HCT116 (cell line): ENCODE data around the gene METTL24. TPM values are rescaled to one million over a fixed set of nuclear protein-coding genes. Genes with fewer than 3 reads are reported as not detected.

Source experiments
- ATAC-seq: fragments of 200-7000 bp; cut with Tn5 transposase; 2 replicates; pipeline ENCODE4 v1.9.1; 2020; ENCODE audit warnings: mild to moderate bottlenecking, moderate library complexity
- BruUV-seq: library from RNA; stranded (reverse); fragments of 400-500 nt; replicated peaks from 2 replicates; lab custom pipeline; 2021; lab: Mats Ljungman, UMichigan
- CTCF ChIA-PET: fragments of 300-600 bp; sonication (Branson Sonifier 250); formaldehyde crosslinking; loops from one replicate; lab custom pipeline; 2021; ENCODE audit warnings: antibody characterized with exemption; lab: Charles Lee
- POLR2A ChIA-PET: fragments of 300-600, 350-600 bp; sonication (Branson Sonifier 250); formaldehyde crosslinking; loops from one replicate; lab custom pipeline; 2021; ENCODE audit warnings: antibody characterized with exemption; lab: Charles Lee
- RAD21 ChIA-PET, 2 experiments: fragments of 300-600 bp; sonication (Branson Sonifier 250); formaldehyde crosslinking; loops; one replicate each; lab custom pipeline; 2023; ENCODE audit warnings: low total read pairs in 2 of 2; ENCODE audit not compliant: uncharacterized antibody in 2 of 2, unreplicated experiment in 2 of 2, low non-redundant PET in 1 of 2; lab: Charles Lee
- DNase-seq: peaks from one replicate; pipeline ENCODE4 v3.0.0-alpha.2; 2010; ENCODE audit warnings: low read depth, low spot score
- H2AFZ ChIP-seq: fragments of 200-600 bp; shearing (Covaris generic), sonication (generic); 2 replicates; pipeline ENCODE4 v1.6.1; 2017; ENCODE audit warnings: low read depth, mixed run types, mixed read lengths, antibody characterized with exemption, low read length; ENCODE audit not compliant: poor library complexity, severe bottlenecking
- H3K27ac ChIP-seq: 2 replicates; pipeline ENCODE4 v1.5.1; 2012; ENCODE audit warnings: low read depth, low read length
- H3K27me3 ChIP-seq: fragments of 200-600 bp; sonication (generic); 2 replicates; pipeline ENCODE4 v1.6.1; 2016; ENCODE audit warnings: mixed run types, low read length, mixed read lengths; ENCODE audit not compliant: insufficient read depth
- H3K36me3 ChIP-seq, 2 experiments: fragments of 200-500 bp in 1 of 2; fragments of 200-600 bp in 1 of 2; sonication (Bioruptor generic) in 1 of 2; sonication (generic) in 1 of 2; 2 replicates each; pipeline versions ENCODE4 v1.5.1 to v1.6.1; 2014 to 2016; ENCODE audit warnings: low read length in 2 of 2, inconsistent platforms in 1 of 2, mixed read lengths in 1 of 2, mixed run types in 1 of 2; ENCODE audit not compliant: insufficient read depth in 2 of 2, control insufficient read depth in 1 of 2
- H3K4me1 ChIP-seq, 2 experiments: fragments of 200-600 bp in 1 of 2; sonication (generic) in 1 of 2; 2 replicates each; pipeline versions ENCODE4 v1.5.1 to v1.6.1; 2012 to 2017; ENCODE audit warnings: low read length in 2 of 2, inconsistent platforms in 1 of 2, mild to moderate bottlenecking in 1 of 2, mixed read lengths in 1 of 2, mixed run types in 1 of 2, moderate library complexity in 1 of 2; ENCODE audit not compliant: insufficient read depth in 2 of 2, control insufficient read depth in 1 of 2
- H3K4me2 ChIP-seq: fragments of 200-600 bp; sonication (generic); 2 replicates; pipeline ENCODE4 v1.6.1; 2017; ENCODE audit warnings: mixed run types, low read length, mixed read lengths
- H3K4me3 ChIP-seq, 2 experiments: fragments of 200-600 bp in 1 of 2; sonication (generic) in 1 of 2; replicated peaks in 1 of 2; 2 replicates each; pipeline ENCODE4 v1.5.1; 2011 to 2016; ENCODE audit warnings: low read length in 2 of 2, control low read depth in 1 of 2, low read depth in 1 of 2, mild to moderate bottlenecking in 1 of 2, mixed read lengths in 1 of 2, mixed run types in 1 of 2
- H3K79me2 ChIP-seq: fragments of 200-600 bp; sonication (generic); 2 replicates; pipeline ENCODE4 v1.6.1; 2017; ENCODE audit warnings: mild to moderate bottlenecking, mixed run types, low read length, moderate library complexity, mixed read lengths; ENCODE audit not compliant: insufficient read depth
- H3K9ac ChIP-seq: fragments of 200-600 bp; sonication (generic); 2 replicates; pipeline ENCODE4 v1.6.1; 2016; ENCODE audit warnings: low read length, mixed read lengths
- H3K9me2 ChIP-seq: fragments of 200-600 bp; sonication (generic), shearing (Covaris generic); 2 replicates; pipeline ENCODE4 v1.6.1; 2017; ENCODE audit warnings: mixed run types, mild to moderate bottlenecking, moderate library complexity; ENCODE audit not compliant: insufficient read depth
- H3K9me3 ChIP-seq, 2 experiments: fragments of 200-500 bp in 1 of 2; fragments of 200-600 bp in 1 of 2; sonication (Bioruptor generic) in 1 of 2; sonication (generic) in 1 of 2; 2 replicates each; pipeline ENCODE4 v1.6.1; 2014 to 2017; ENCODE audit warnings: low read length in 2 of 2, mixed read lengths in 2 of 2, inconsistent platforms in 1 of 2, low read depth in 1 of 2, mild to moderate bottlenecking in 1 of 2, mixed run types in 1 of 2, moderate library complexity in 1 of 2; ENCODE audit not compliant: control insufficient read depth in 1 of 2, insufficient read depth in 1 of 2
- H4K20me1 ChIP-seq: fragments of 200-600 bp; sonication (generic), shearing (Covaris generic); 2 replicates; pipeline ENCODE4 v1.6.1; 2017; ENCODE audit warnings: mixed run types, mild to moderate bottlenecking, moderate library complexity; ENCODE audit not compliant: insufficient read depth
- CBX3 ChIP-seq: IDR thresholded peaks from 2 replicates; pipeline ENCODE4 v1.6.1; 2012; ENCODE audit warnings: low read depth
- CEBPB ChIP-seq: IDR thresholded peaks from 2 replicates; pipeline ENCODE4 v1.6.1; 2012; ENCODE audit warnings: low read depth
- EGR1 ChIP-seq: IDR thresholded peaks from 2 replicates; pipeline ENCODE4 v1.6.1; 2012; ENCODE audit warnings: low read depth
- ELF1 ChIP-seq: IDR thresholded peaks from 2 replicates; pipeline ENCODE4 v1.6.1; 2012; ENCODE audit warnings: low read depth, borderline replicate concordance
- FOSL1 ChIP-seq: IDR thresholded peaks from 2 replicates; pipeline ENCODE4 v1.6.1; 2012; ENCODE audit warnings: low read depth
- JUND ChIP-seq: IDR thresholded peaks from 2 replicates; pipeline ENCODE4 v1.6.1; 2012
- POLR2AphosphoS5 ChIP-seq: IDR thresholded peaks from 2 replicates; pipeline ENCODE4 v1.6.1; 2011; ENCODE audit warnings: mild to moderate bottlenecking, low read depth, low read length, moderate library complexity
- RAD21 ChIP-seq: IDR thresholded peaks from 2 replicates; pipeline ENCODE4 v1.6.1; 2012; ENCODE audit warnings: low read depth, mild to moderate bottlenecking
- SIN3A ChIP-seq: IDR thresholded peaks from 2 replicates; pipeline ENCODE4 v1.6.1; 2012; ENCODE audit warnings: low read depth
- SP1 ChIP-seq: IDR thresholded peaks from 2 replicates; pipeline ENCODE4 v1.6.1; 2012; ENCODE audit warnings: low read depth
- SRF ChIP-seq: IDR thresholded peaks from 2 replicates; pipeline ENCODE4 v1.6.1; 2012; ENCODE audit warnings: low read depth
- TCF7L2 ChIP-seq: IDR thresholded peaks from 2 replicates; pipeline ENCODE4 v1.7.0; 2011; ENCODE audit warnings: borderline replicate concordance, inconsistent platforms; ENCODE audit not compliant: insufficient read depth, insufficient read length; ENCODE audit errors: extremely low read depth
- YY1 ChIP-seq: IDR thresholded peaks from 2 replicates; pipeline ENCODE4 v1.6.1; 2011; ENCODE audit warnings: low read length, low read depth, moderate library complexity, mild to moderate bottlenecking; ENCODE audit not compliant: insufficient replicate concordance; ENCODE audit errors: extremely low read depth
- ZFX ChIP-seq: fragments of 450-650 bp; IDR thresholded peaks from 2 replicates; pipeline ENCODE4 v1.6.1; 2017
- ZNF274 ChIP-seq: fragments of 200-500 bp; sonication (Bioruptor generic); IDR thresholded peaks from 2 replicates; pipeline ENCODE4 v1.6.1; 2014; ENCODE audit warnings: mild to moderate bottlenecking, low read depth, low read length, inconsistent platforms
- intact Hi-C: fragments of 100-400 bp; cut with micrococcal nuclease; formaldehyde crosslinking; loops from 2 replicates; pipeline ENCODE4 v1.10.0; 2022
- total RNA-seq: library from RNA; stranded (reverse); gene quantifications from one replicate; pipeline ENCODE4 v1.2.1, GENCODE V29; 2021; ENCODE audit not compliant: unreplicated experiment
- TF ChIP-seq, protein P1 (sequence below): IDR thresholded peaks from 2 replicates; pipeline ENCODE4 v1.6.1; 2012; ENCODE audit warnings: low read depth
- TF ChIP-seq, protein P2 (sequence below): IDR thresholded peaks from 2 replicates; pipeline ENCODE4 v1.6.1; 2012
- TF ChIP-seq, protein P3 (sequence below): IDR thresholded peaks from 2 replicates; pipeline ENCODE4 v1.6.1; 2012
- TF ChIP-seq, protein P4 (sequence below): IDR thresholded peaks from 2 replicates; pipeline ENCODE4 v1.6.1; 2011; ENCODE audit warnings: mild to moderate bottlenecking, low read length, moderate library complexity; ENCODE audit not compliant: insufficient replicate concordance; ENCODE audit errors: extremely low read depth

The METTL24 gene
- total RNA-seq, 1 experiment from 2014 or later: not detected

DNA sequence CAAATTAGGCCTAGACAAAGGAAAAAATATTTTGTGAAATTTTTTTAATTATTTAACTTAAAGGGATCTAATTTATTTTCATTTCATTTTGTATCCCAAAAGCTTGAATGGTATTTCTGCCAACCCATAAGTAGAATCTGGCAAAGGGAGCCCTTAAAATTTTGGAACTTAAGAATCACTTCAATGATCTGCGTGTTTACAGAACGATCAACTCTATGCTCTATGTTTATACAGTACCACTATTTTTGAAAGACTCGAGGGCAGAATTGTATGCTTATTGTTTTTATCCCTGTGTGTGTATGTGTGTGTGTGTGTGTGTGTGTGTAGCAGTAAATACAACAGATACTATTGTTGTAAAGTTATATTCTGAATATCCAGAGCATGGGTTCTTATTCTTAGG, 39.2 kb downstream of the METTL24 start:
- TF ChIP-seq ZNF274 (no peak), SIN3A (no peak), JUND (no peak), TCF7L2 (no peak), YY1 (no peak), POLR2AphosphoS5 (no peak), CEBPB (no peak), EGR1 (no peak), ZFX (no peak), FOSL1 (no peak), CBX3 (no peak), SRF (no peak), RAD21 (no peak), ELF1 (no peak), SP1 (no peak)
- TF ChIP-seq, protein P1, sequence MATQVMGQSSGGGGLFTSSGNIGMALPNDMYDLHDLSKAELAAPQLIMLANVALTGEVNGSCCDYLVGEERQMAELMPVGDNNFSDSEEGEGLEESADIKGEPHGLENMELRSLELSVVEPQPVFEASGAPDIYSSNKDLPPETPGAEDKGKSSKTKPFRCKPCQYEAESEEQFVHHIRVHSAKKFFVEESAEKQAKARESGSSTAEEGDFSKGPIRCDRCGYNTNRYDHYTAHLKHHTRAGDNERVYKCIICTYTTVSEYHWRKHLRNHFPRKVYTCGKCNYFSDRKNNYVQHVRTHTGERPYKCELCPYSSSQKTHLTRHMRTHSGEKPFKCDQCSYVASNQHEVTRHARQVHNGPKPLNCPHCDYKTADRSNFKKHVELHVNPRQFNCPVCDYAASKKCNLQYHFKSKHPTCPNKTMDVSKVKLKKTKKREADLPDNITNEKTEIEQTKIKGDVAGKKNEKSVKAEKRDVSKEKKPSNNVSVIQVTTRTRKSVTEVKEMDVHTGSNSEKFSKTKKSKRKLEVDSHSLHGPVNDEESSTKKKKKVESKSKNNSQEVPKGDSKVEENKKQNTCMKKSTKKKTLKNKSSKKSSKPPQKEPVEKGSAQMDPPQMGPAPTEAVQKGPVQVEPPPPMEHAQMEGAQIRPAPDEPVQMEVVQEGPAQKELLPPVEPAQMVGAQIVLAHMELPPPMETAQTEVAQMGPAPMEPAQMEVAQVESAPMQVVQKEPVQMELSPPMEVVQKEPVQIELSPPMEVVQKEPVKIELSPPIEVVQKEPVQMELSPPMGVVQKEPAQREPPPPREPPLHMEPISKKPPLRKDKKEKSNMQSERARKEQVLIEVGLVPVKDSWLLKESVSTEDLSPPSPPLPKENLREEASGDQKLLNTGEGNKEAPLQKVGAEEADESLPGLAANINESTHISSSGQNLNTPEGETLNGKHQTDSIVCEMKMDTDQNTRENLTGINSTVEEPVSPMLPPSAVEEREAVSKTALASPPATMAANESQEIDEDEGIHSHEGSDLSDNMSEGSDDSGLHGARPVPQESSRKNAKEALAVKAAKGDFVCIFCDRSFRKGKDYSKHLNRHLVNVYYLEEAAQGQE: no peak
- TF ChIP-seq, protein P2, sequence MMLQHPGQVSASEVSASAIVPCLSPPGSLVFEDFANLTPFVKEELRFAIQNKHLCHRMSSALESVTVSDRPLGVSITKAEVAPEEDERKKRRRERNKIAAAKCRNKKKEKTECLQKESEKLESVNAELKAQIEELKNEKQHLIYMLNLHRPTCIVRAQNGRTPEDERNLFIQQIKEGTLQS: no peak
- TF ChIP-seq, protein P3, sequence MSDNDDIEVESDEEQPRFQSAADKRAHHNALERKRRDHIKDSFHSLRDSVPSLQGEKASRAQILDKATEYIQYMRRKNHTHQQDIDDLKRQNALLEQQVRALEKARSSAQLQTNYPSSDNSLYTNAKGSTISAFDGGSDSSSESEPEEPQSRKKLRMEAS: no peak
- TF ChIP-seq, protein P4, sequence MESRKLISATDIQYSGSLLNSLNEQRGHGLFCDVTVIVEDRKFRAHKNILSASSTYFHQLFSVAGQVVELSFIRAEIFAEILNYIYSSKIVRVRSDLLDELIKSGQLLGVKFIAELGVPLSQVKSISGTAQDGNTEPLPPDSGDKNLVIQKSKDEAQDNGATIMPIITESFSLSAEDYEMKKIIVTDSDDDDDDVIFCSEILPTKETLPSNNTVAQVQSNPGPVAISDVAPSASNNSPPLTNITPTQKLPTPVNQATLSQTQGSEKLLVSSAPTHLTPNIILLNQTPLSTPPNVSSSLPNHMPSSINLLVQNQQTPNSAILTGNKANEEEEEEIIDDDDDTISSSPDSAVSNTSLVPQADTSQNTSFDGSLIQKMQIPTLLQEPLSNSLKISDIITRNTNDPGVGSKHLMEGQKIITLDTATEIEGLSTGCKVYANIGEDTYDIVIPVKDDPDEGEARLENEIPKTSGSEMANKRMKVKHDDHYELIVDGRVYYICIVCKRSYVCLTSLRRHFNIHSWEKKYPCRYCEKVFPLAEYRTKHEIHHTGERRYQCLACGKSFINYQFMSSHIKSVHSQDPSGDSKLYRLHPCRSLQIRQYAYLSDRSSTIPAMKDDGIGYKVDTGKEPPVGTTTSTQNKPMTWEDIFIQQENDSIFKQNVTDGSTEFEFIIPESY: no peak
- intact Hi-C loops: no loop called here
- no peaks in the 10 kb centered on the region for H3K36me3 ChIP-seq
- H3K4me3 ChIP-seq: no peak overlapping the region
- no peaks in the 10 kb centered on the region for H3K79me2 ChIP-seq
- CTCF ChIA-PET: no interaction called here
- no peaks in the 10 kb centered on the region for H3K9me3 ChIP-seq
- ATAC-seq (no peak), DNase-seq (no peak)
- RAD21 ChIA-PET: no interaction called here
- no peak overlapping the region for H3K4me2 ChIP-seq
- no peaks in the 10 kb centered on the region for H3K4me1 ChIP-seq
- H2AFZ ChIP-seq: no peak overlapping the region
- H4K20me1 ChIP-seq: no peaks in the 10 kb centered on the region
- H3K27me3 ChIP-seq: peaks cover 16% of the 10 kb centered on the region; the same call in 1 of the 2 replicates
- BruUV-seq: no TSS peak
- POLR2A ChIA-PET: no interaction called here
- no peak overlapping the region for H3K27ac ChIP-seq
- no peak overlapping the region for H3K9ac ChIP-seq
- H3K9me2 ChIP-seq: no peaks in the 10 kb centered on the region
